WTC11 (cell line): ENCODE results near the gene SAMD8. TPM values are rescaled to one million over a fixed set of nuclear protein-coding genes. Genes with fewer than 3 reads are reported as not detected.

Experiments used
- ATAC-seq: fragments of 200-7000 bp; cut with Tn5 transposase; 2 replicates; pipeline ENCODE4 v1.10.0; 2021; ENCODE audit warnings: mild to moderate bottlenecking, moderate library complexity
- CTCF ChIA-PET: fragments of 300-600 bp; sonication (Branson Sonifier 250); formaldehyde crosslinking; loops from one replicate; lab custom pipeline; 2021; ENCODE audit warnings: antibody characterized with exemption; lab: Charles Lee
- POLR2A ChIA-PET: fragments of 350-600 bp; sonication (Branson Sonifier 250); formaldehyde crosslinking; loops from one replicate; lab custom pipeline; 2021; ENCODE audit warnings: antibody characterized with exemption; lab: Charles Lee
- DNase-seq: peaks from one replicate; pipeline ENCODE4 v3.0.0; 2021; ENCODE audit warnings: low spot score
- H3K27ac Mint-ChIP-seq: 2 replicates; pipeline ENCODE4 v1.8.0; 2021; ENCODE audit warnings: mixed read lengths
- H3K27me3 Mint-ChIP-seq: 2 replicates; pipeline ENCODE4 v1.8.0; 2021; ENCODE audit warnings: low read depth, mild to moderate bottlenecking, moderate library complexity, mixed read lengths
- H3K36me3 Mint-ChIP-seq: 2 replicates; pipeline ENCODE4 v1.8.0; 2021; ENCODE audit warnings: mixed read lengths
- H3K4me1 Mint-ChIP-seq: 2 replicates; pipeline ENCODE4 v1.8.0; 2022; ENCODE audit warnings: mixed read lengths
- H3K4me3 Mint-ChIP-seq: 2 replicates; pipeline ENCODE4 v1.8.0; 2021; ENCODE audit warnings: mild to moderate bottlenecking, moderate library complexity, mixed read lengths
- H3K9me3 Mint-ChIP-seq: 2 replicates; pipeline ENCODE4 v1.8.0; 2021; ENCODE audit warnings: mixed read lengths
- E2F4 ChIP-seq: sonication (generic); formaldehyde crosslinking; IDR thresholded peaks from 2 replicates; pipeline ENCODE4 v1.8.1; 2022; ENCODE audit warnings: low read depth, mild to moderate bottlenecking, moderate library complexity, missing genetic modification reagents, borderline replicate concordance
- HMGXB4 ChIP-seq: sonication (generic); formaldehyde crosslinking; IDR thresholded peaks from 2 replicates; pipeline ENCODE4 v1.8.1; 2023; ENCODE audit warnings: mild to moderate bottlenecking, moderate library complexity, missing genetic modification reagents
- MXD4 ChIP-seq: fragments of 250-450 bp; sonication (Bioruptor Pico); IDR thresholded peaks from 2 replicates; pipeline ENCODE4 v1.8.0; 2021; ENCODE audit warnings: mild to moderate bottlenecking, moderate library complexity, borderline replicate concordance
- MYBL2 ChIP-seq: sonication (generic); formaldehyde crosslinking; IDR thresholded peaks from 2 replicates; pipeline ENCODE4 v1.8.1; 2023; ENCODE audit warnings: mild to moderate bottlenecking, moderate library complexity, missing genetic modification reagents
- NFATC4 ChIP-seq: fragments of 250-450 bp; sonication (Bioruptor Pico); IDR thresholded peaks from 2 replicates; pipeline ENCODE4 v1.9.0; 2021; ENCODE audit warnings: mild to moderate bottlenecking
- NFE2L1 ChIP-seq: sonication (generic); formaldehyde crosslinking; IDR thresholded peaks from 2 replicates; pipeline ENCODE4 v1.8.1; 2023; ENCODE audit warnings: missing genetic modification reagents
- RELA ChIP-seq: sonication (generic); formaldehyde crosslinking; IDR thresholded peaks from 2 replicates; pipeline ENCODE4 v1.8.1; 2022; ENCODE audit warnings: missing genetic modification reagents, mild to moderate bottlenecking, borderline replicate concordance
- USF2 ChIP-seq: sonication (generic); formaldehyde crosslinking; IDR thresholded peaks from 2 replicates; pipeline ENCODE4 v1.8.1; 2023; ENCODE audit warnings: mild to moderate bottlenecking, missing genetic modification reagents, moderate library complexity
- ZNF121 ChIP-seq: sonication (generic); formaldehyde crosslinking; IDR thresholded peaks from 2 replicates; pipeline ENCODE4 v1.8.0; 2023; ENCODE audit warnings: missing genetic modification reagents
- ZNF396 ChIP-seq: fragments of 250-450 bp; sonication (Bioruptor Pico); IDR thresholded peaks from 2 replicates; pipeline ENCODE4 v1.8.0; 2021; ENCODE audit warnings: mild to moderate bottlenecking, moderate library complexity, borderline replicate concordance
- ZSCAN18 ChIP-seq: fragments of 250-450 bp; sonication (Bioruptor Pico); IDR thresholded peaks from 2 replicates; pipeline ENCODE4 v2.1.2; 2022; ENCODE audit warnings: mild to moderate bottlenecking, moderate library complexity
- total RNA-seq: library from RNA; stranded (reverse); gene quantifications from 3 replicates; pipeline ENCODE4 v1.2.3, GENCODE V29; 2021
- TF ChIP-seq, protein P1 (sequence below): sonication (generic); formaldehyde crosslinking; IDR thresholded peaks from 2 replicates; pipeline ENCODE4 v1.8.0; 2022; ENCODE audit warnings: mild to moderate bottlenecking, missing genetic modification reagents
- TF ChIP-seq, protein P2 (sequence below): fragments of 250-450 bp; sonication (Bioruptor Pico); IDR thresholded peaks from 2 replicates; pipeline ENCODE4 v1.9.0; 2021; ENCODE audit warnings: moderate library complexity, mild to moderate bottlenecking, inconsistent platforms, borderline replicate concordance
- TF ChIP-seq, protein P3 (sequence below): sonication (generic); formaldehyde crosslinking; conservative IDR thresholded peaks from 2 replicates; pipeline ENCODE4 v1.8.1; 2023; ENCODE audit warnings: mild to moderate bottlenecking, low read depth, missing genetic modification reagents, moderate library complexity
- TF ChIP-seq, protein P4 (sequence below): fragments of 250-450 bp; sonication (Bioruptor Pico); IDR thresholded peaks from 2 replicates; pipeline ENCODE4 v1.9.0; 2021; ENCODE audit warnings: mild to moderate bottlenecking

The SAMD8 gene
- total RNA-seq, 1 experiment from 2014 or later = 23.0 TPM

DNA sequence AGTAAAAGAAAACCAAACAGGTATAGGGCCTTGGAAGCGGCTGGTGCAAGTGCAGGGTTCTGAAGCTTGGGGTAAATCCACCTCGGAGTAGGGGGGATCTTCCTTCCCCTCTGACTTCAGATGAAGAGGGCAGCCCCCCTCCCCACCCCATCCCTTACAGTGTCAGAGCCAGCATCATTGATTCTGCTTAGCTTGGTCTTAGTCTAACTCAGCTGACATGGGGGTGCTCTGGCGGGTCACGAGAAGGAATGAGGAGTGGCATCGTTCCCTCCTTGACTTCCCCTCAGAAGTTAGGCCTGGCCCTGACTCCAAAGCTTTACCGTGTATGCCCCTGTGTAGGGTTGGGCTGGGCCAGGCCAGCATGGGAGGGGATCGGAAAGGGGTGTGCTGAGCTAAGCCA lies 44.2 kb upstream of the SAMD8 start:
- Mint-ChIP-seq H3K27ac (no peak overlapping the region), H3K36me3 (no peaks in the 10 kb centered on the region), H3K27me3 (no peaks in the 10 kb centered on the region), H3K4me1 (peaks cover 2% of the 10 kb centered on the region; the same call in 1 of the 2 replicates), H3K9me3 (no peaks in the 10 kb centered on the region), H3K4me3 (no peak overlapping the region)
- ATAC-seq (no peak; the same call in 1 of the 2 replicates), DNase-seq (no peak)
- ChIA-PET CTCF (interaction anchor here (0.7 to 1.3 kb wide), 2 partner anchors 33 to 168 kb away, joined by 3 to 5 read pairs; partner anchors contain the start of gene COMTD1), POLR2A (no interaction called here)
- no peak for TF ChIP-seq ZNF121
- TF ChIP-seq NFATC4 (CRISPR knock-in tag) = no peak
- TF ChIP-seq, protein P1, sequence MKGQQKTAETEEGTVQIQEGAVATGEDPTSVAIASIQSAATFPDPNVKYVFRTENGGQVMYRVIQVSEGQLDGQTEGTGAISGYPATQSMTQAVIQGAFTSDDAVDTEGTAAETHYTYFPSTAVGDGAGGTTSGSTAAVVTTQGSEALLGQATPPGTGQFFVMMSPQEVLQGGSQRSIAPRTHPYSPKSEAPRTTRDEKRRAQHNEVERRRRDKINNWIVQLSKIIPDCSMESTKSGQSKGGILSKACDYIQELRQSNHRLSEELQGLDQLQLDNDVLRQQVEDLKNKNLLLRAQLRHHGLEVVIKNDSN (CRISPR knock-in tag) = no peak
- TF ChIP-seq, protein P2, sequence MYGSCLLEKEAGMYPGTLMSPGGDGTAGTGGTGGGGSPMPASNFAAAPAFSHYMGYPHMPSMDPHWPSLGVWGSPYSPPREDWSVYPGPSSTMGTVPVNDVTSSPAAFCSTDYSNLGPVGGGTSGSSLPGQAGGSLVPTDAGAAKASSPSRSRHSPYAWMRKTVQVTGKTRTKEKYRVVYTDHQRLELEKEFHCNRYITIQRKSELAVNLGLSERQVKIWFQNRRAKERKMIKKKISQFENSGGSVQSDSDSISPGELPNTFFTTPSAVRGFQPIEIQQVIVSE (CRISPR knock-in tag) = no peak
- no peak for TF ChIP-seq NFE2L1
- TF ChIP-seq, protein P3, sequence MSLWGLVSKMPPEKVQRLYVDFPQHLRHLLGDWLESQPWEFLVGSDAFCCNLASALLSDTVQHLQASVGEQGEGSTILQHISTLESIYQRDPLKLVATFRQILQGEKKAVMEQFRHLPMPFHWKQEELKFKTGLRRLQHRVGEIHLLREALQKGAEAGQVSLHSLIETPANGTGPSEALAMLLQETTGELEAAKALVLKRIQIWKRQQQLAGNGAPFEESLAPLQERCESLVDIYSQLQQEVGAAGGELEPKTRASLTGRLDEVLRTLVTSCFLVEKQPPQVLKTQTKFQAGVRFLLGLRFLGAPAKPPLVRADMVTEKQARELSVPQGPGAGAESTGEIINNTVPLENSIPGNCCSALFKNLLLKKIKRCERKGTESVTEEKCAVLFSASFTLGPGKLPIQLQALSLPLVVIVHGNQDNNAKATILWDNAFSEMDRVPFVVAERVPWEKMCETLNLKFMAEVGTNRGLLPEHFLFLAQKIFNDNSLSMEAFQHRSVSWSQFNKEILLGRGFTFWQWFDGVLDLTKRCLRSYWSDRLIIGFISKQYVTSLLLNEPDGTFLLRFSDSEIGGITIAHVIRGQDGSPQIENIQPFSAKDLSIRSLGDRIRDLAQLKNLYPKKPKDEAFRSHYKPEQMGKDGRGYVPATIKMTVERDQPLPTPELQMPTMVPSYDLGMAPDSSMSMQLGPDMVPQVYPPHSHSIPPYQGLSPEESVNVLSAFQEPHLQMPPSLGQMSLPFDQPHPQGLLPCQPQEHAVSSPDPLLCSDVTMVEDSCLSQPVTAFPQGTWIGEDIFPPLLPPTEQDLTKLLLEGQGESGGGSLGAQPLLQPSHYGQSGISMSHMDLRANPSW = no peak
- TF ChIP-seq USF2 (CRISPR knock-in tag) = no peak
- no peak for TF ChIP-seq MYBL2 (CRISPR knock-in tag)
- TF ChIP-seq RELA (CRISPR knock-in tag) = no peak
- TF ChIP-seq, protein P4, sequence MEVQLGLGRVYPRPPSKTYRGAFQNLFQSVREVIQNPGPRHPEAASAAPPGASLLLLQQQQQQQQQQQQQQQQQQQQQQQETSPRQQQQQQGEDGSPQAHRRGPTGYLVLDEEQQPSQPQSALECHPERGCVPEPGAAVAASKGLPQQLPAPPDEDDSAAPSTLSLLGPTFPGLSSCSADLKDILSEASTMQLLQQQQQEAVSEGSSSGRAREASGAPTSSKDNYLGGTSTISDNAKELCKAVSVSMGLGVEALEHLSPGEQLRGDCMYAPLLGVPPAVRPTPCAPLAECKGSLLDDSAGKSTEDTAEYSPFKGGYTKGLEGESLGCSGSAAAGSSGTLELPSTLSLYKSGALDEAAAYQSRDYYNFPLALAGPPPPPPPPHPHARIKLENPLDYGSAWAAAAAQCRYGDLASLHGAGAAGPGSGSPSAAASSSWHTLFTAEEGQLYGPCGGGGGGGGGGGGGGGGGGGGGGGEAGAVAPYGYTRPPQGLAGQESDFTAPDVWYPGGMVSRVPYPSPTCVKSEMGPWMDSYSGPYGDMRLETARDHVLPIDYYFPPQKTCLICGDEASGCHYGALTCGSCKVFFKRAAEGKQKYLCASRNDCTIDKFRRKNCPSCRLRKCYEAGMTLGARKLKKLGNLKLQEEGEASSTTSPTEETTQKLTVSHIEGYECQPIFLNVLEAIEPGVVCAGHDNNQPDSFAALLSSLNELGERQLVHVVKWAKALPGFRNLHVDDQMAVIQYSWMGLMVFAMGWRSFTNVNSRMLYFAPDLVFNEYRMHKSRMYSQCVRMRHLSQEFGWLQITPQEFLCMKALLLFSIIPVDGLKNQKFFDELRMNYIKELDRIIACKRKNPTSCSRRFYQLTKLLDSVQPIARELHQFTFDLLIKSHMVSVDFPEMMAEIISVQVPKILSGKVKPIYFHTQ (CRISPR knock-in tag) = no peak
- no peak for TF ChIP-seq HMGXB4 (CRISPR knock-in tag)
- TF ChIP-seq ZSCAN18 (CRISPR knock-in tag) = no peak
- no peak for TF ChIP-seq ZNF396 (CRISPR knock-in tag)
- no peak for TF ChIP-seq MXD4 (CRISPR knock-in tag)
- no peak for TF ChIP-seq E2F4 (CRISPR knock-in tag)
